Cardiac septum (tissue), 1 donor: ENCODE measurements around the gene NAT10. TPM values are rescaled to one million over a fixed set of nuclear protein-coding genes. Genes with fewer than 3 reads are reported as not detected.

Experiments
- DNase-seq: peaks from one replicate; pipeline ENCODE4 v3.0.0-alpha.2; 2020; ENCODE audit warnings: low spot score
- intact Hi-C: fragments of 100-400 bp; cut with DNase I; formaldehyde crosslinking; loops from one replicate; pipeline ENCODE4 v1.14.0; 2022
- total RNA-seq: library from RNA; stranded (reverse); fragmentation: NEBNext Ultra II Directional; extraction: Animal tissue kit (Norgen Biotek cat#: 25700); gene quantifications from one replicate; pipeline ENCODE4 v1.2.1, GENCODE V29; 2021
- donor health status: DM: no; HTN: no; CAD: no.

NAT10 gene
- total RNA-seq, 1 donor from 2014 or later, result 23.2 TPM

- intact Hi-C loops, result no loop called here
- no peak for DNase-seq
These were observed 75.8 kb downstream of the NAT10 start for GRCh38 chr11:34181251-34181650.

- DNase-seq, result no peak
- intact Hi-C loops, result no loop called here
These were observed 76.5 kb downstream of the NAT10 start for GRCh38 chr11:34181856-34182405.

GRCh38 chr11:34182425-34182824 lies 77.0 kb downstream of the NAT10 start:
- DNase-seq, result no peak
- intact Hi-C loops, result no loop called here

- intact Hi-C loops, result no loop called here
- no peak for DNase-seq
These were observed 77.7 kb downstream of the NAT10 start for GRCh38 chr11:34182921-34183685.

- intact Hi-C loops, result no loop called here
- DNase-seq, result no peak
These were observed 78.5 kb downstream of the NAT10 start for GRCh38 chr11:34183848-34184391.

GRCh38 chr11:34184505-34185015 lies 79.1 kb downstream of the NAT10 start:
- DNase-seq, result no peak
- intact Hi-C loops, result no loop called here

- no peak for DNase-seq
- intact Hi-C loops, result no loop called here
These were observed 80.8 kb downstream of the NAT10 start for GRCh38 chr11:34185926-34186841.

GRCh38 chr11:34188181-34188580 lies 82.8 kb downstream of the NAT10 start:
- DNase-seq, result no peak
- intact Hi-C loops, result no loop called here

GRCh38 chr11:34189191-34189590 lies 83.8 kb downstream of the NAT10 start:
- intact Hi-C loops, result no loop called here

GRCh38 chr11:34190192-34191139 lies 85.0 kb downstream of the NAT10 start:
- intact Hi-C loops, result no loop called here

More at GRCh38 chr11:34189191-34189590, 83.8 kb downstream of the NAT10 start:
- DNase-seq, result no peak

GRCh38 chr11:34191578-34191977 lies 86.1 kb downstream of the NAT10 start:
- DNase-seq, result no peak
- intact Hi-C loops, result no loop called here

More at GRCh38 chr11:34190192-34191139, 85.0 kb downstream of the NAT10 start:
- DNase-seq, result no peak

- intact Hi-C loops, result no loop called here
- no peak for DNase-seq
These were observed 87.3 kb downstream of the NAT10 start for GRCh38 chr11:34192481-34193401.

- intact Hi-C loops, result no loop called here
- DNase-seq, result no peak
These were observed 89.3 kb downstream of the NAT10 start for GRCh38 chr11:34194576-34195335.
